Stomach (tissue), 4 donors: ENCODE data around the gene ABCD3.
"Not testable (repeated sequence)": the region's sequence is repeated elsewhere in the genome, so short reads cannot be mapped to it uniquely, and the experiment has no call there.

Experiments used
- POLR2A ChIP-seq, 4 donors: fragments of 450-650 bp; IDR thresholded peaks; one replicate each; pipeline ENCODE4 v1.6.1; 2016; ENCODE audit warnings: antibody characterized with exemption in 4 of 4, control low read depth in 2 of 4, mild to moderate bottlenecking in 1 of 4, moderate library complexity in 1 of 4
- POLR2AphosphoS5 ChIP-seq, 3 donors: sonication (generic); formaldehyde crosslinking; IDR thresholded peaks; one replicate each; pipeline ENCODE4 v1.6.1; 2016; ENCODE audit warnings: antibody characterized with exemption in 3 of 3
- TF ChIP-seq, protein P1 (sequence below), 7 experiments: fragments of 450-650 bp in 4 of 7; fragments of 200-600 bp in 3 of 7; sonication (generic) in 3 of 7; IDR thresholded peaks; one replicate each; pipeline ENCODE4 v1.5.1; 2016 to 2019; ENCODE audit warnings: antibody characterized with exemption in 7 of 7, control low read depth in 2 of 7, mild to moderate bottlenecking in 1 of 7

DNA sequence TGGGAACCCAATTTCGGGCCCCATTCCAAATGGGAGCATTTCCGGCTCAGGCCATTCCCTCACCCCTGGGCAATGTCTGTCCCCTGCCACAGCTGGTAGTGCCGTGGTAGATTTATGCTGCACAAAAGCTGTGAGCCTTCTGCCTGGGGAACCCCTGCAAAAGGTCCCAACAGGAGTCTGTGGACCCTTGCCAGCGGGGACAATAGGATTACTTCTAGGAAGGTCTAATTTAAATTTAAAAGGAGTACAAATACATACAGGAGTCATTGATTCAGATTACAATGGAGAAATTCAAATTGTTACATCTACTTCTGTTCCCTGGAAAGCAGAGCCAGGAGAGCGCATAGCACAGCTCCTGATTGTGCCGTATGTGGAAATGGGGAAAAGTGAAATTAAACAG, 28.0 kb downstream of the ABCD3 start:
- TF ChIP-seq POLR2AphosphoS5, POLR2A (IDR thresholded peaks at IDR 0.05): not testable (repeated sequence)
- TF ChIP-seq, protein P1, sequence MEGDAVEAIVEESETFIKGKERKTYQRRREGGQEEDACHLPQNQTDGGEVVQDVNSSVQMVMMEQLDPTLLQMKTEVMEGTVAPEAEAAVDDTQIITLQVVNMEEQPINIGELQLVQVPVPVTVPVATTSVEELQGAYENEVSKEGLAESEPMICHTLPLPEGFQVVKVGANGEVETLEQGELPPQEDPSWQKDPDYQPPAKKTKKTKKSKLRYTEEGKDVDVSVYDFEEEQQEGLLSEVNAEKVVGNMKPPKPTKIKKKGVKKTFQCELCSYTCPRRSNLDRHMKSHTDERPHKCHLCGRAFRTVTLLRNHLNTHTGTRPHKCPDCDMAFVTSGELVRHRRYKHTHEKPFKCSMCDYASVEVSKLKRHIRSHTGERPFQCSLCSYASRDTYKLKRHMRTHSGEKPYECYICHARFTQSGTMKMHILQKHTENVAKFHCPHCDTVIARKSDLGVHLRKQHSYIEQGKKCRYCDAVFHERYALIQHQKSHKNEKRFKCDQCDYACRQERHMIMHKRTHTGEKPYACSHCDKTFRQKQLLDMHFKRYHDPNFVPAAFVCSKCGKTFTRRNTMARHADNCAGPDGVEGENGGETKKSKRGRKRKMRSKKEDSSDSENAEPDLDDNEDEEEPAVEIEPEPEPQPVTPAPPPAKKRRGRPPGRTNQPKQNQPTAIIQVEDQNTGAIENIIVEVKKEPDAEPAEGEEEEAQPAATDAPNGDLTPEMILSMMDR (IDR thresholded peaks at IDR 0.05) = not testable (repeated sequence)
